Measurements from ENCODE around the gene PSMD11. TPM values are rescaled to one million over a fixed set of nuclear protein-coding genes. Genes with fewer than 3 reads are reported as not detected.

Gene PSMD11
- total and polyA plus RNA-seq, 2 of the 13 experiments (the other 11 are each of a cell fraction or from before 2014, with no cell fraction given): 69.8 to 152 TPM

DNA sequence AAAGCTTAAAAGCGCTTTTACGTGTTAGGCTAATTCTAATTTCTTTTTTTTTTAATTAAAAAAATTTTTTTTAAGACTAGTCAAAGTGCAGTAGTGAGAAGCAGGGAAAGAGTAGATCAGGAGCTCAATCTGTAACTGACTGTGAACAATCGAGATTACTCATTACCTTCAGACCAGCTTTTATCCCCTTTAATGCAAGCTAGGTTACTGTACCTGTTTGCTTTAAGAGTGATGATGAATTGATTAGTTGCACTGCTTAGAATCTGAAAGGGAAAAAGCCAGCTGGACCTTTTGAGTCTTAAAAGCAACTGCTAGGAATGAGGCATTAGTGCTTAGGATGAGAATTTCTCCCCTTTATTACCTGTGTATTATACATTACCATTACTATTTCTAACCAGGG lies 19.0 kb downstream of the PSMD11 start (continued):
- TF ChIP-seq ZBTB7A (CRISPR knock-in tag; IDR thresholded peaks at IDR 0.05) (no peak), ZBTB38 (CRISPR knock-in tag; IDR thresholded peaks at IDR 0.05) (no peak)

DNA sequence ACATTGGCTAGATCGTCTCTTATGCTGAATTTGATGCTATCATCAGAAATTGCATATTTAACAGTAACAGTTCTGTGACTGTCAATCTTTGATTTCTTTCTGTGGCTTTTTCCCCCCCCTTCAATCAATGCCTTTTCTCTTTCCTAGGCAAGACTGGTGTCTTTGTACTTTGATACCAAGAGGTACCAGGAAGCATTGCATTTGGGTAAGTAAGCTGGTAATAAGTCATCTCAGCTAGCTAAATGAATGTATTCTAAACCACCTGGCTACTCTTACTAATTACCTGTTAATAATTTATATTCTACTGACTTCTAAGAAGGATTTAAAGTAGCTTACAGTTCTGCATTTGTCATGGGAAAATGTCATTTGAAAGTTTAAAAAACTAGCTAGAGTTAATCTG lies 20.1 kb downstream of the PSMD11 start:
- in situ Hi-C loops (cut with HindIII; ENCODE audit: extremely low pct_ligation_motif_present, low pct_unique_long_range_greater_than_20kb): no loop called here
- 100% methylated on average over 1 of the region's 1 CpG for WGBS (ENCODE audit: low lambda C conversion rate)
- intact Hi-C loops (cut with micrococcal nuclease; ENCODE audit: unreplicated experiment): no loop called here
- TF ChIP-seq TRIM24 (CRISPR knock-in tag; IDR thresholded peaks at IDR 0.05): no peak
- no peak for TF ChIP-seq SIN3B (IDR thresholded peaks at IDR 0.05; ENCODE audit: low read length)
- TF ChIP-seq, protein P1, sequence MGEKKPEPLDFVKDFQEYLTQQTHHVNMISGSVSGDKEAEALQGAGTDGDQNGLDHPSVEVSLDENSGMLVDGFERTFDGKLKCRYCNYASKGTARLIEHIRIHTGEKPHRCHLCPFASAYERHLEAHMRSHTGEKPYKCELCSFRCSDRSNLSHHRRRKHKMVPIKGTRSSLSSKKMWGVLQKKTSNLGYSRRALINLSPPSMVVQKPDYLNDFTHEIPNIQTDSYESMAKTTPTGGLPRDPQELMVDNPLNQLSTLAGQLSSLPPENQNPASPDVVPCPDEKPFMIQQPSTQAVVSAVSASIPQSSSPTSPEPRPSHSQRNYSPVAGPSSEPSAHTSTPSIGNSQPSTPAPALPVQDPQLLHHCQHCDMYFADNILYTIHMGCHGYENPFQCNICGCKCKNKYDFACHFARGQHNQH (CRISPR knock-in tag; IDR thresholded peaks at IDR 0.05): no peak
- TF ChIP-seq, protein P2, sequence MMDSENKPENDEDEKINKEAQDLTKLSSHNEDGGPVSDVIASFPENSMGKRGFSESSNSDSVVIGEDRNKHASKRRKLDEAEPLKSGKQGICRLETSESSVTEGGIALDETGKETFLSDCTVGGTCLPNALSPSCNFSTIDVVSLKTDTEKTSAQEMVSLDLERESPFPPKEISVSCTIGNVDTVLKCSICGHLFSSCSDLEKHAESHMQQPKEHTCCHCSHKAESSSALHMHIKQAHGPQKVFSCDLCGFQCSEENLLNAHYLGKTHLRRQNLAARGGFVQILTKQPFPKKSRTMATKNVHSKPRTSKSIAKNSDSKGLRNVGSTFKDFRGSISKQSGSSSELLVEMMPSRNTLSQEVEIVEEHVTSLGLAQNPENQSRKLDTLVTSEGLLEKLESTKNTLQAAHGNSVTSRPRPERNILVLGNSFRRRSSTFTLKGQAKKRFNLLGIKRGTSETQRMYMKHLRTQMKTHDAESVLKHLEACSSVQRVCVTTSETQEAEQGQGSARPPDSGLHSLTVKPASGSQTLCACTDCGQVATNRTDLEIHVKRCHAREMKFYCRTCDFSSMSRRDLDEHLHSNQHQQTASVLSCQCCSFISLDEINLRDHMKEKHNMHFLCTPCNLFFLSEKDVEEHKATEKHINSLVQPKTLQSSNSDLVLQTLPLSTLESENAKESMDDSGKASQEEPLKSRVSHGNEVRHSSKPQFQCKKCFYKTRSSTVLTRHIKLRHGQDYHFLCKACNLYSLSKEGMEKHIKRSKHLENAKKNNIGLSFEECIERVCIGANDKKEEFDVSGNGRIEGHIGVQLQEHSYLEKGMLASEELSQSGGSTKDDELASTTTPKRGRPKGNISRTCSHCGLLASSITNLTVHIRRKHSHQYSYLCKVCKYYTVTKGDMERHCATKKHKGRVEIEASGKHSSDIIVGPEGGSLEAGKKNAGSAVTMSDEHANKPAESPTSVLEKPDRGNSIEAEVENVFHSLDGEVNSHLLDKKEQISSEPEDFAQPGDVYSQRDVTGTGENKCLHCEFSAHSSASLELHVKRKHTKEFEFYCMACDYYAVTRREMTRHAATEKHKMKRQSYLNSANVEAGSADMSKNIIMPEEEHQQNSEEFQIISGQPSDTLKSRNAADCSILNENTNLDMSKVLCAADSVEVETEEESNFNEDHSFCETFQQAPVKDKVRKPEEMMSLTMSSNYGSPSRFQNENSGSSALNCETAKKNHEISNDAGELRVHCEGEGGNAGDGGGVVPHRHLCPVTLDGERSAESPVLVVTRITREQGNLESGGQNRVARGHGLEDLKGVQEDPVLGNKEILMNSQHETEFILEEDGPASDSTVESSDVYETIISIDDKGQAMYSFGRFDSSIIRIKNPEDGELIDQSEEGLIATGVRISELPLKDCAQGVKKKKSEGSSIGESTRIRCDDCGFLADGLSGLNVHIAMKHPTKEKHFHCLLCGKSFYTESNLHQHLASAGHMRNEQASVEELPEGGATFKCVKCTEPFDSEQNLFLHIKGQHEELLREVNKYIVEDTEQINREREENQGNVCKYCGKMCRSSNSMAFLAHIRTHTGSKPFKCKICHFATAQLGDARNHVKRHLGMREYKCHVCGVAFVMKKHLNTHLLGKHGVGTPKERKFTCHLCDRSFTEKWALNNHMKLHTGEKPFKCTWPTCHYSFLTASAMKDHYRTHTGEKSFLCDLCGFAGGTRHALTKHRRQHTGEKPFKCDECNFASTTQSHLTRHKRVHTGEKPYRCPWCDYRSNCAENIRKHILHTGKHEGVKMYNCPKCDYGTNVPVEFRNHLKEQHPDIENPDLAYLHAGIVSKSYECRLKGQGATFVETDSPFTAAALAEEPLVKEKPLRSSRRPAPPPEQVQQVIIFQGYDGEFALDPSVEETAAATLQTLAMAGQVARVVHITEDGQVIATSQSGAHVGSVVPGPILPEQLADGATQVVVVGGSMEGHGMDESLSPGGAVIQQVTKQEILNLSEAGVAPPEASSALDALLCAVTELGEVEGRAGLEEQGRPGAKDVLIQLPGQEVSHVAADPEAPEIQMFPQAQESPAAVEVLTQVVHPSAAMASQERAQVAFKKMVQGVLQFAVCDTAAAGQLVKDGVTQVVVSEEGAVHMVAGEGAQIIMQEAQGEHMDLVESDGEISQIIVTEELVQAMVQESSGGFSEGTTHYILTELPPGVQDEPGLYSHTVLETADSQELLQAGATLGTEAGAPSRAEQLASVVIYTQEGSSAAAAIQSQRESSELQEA (CRISPR knock-in tag; IDR thresholded peaks at IDR 0.05; ENCODE audit: not compliant biosample characterization): no peak
- no peak for TF ChIP-seq KAT7 (CRISPR knock-in tag; IDR thresholded peaks at IDR 0.05; ENCODE audit: borderline replicate concordance)
- no peak for TF ChIP-seq MEIS1 (CRISPR knock-in tag; IDR thresholded peaks at IDR 0.05; ENCODE audit: borderline replicate concordance)
- TF ChIP-seq ZNF816 (CRISPR knock-in tag; IDR thresholded peaks at IDR 0.05; ENCODE audit: borderline replicate concordance): no peak
- TF ChIP-seq FOXC1 (CRISPR knock-in tag; IDR thresholded peaks at IDR 0.05; ENCODE audit: borderline replicate concordance): no peak
- TF ChIP-seq KDM4B (CRISPR knock-in tag; IDR thresholded peaks at IDR 0.05): no peak
- TF ChIP-seq ZNF354B (CRISPR knock-in tag; IDR thresholded peaks at IDR 0.05): no peak
- TF ChIP-seq ZNF331 (CRISPR knock-in tag; IDR thresholded peaks at IDR 0.05): no peak
- TF ChIP-seq YEATS4 (CRISPR knock-in tag; IDR thresholded peaks at IDR 0.05; ENCODE audit: borderline replicate concordance): no peak
- TF ChIP-seq ZNF570 (CRISPR knock-in tag; IDR thresholded peaks at IDR 0.05; ENCODE audit: borderline replicate concordance): no peak
- no peak for TF ChIP-seq HDAC2 (CRISPR knock-in tag; IDR thresholded peaks at IDR 0.05)
- TF ChIP-seq NCOR1 (IDR thresholded peaks at IDR 0.05; ENCODE audit: borderline replicate concordance, low read length): no peak

More for the DNA sequence above, 20.1 kb downstream of the PSMD11 start:
- DNase-seq (ENCODE audit: low spot score) (no peak), FAIRE-seq (no peak), ATAC-seq (no peak)
- CTCF ChIA-PET (ENCODE audit: low intra/inter-chr PET ratio, low total read pairs): no interaction called here
- Histone ChIP-seq H3K79me2 (ENCODE audit: insufficient read depth, low read length) (peaks cover 9% of the 10 kb centered on the region), H3K36me3 (replicated peaks in 1 of 2; ENCODE audit: control insufficient read depth in 1 of 2, insufficient read depth in 2 of 2, low read length in 2 of 2) (peaks cover 10 to 79% of the 10 kb centered on the region in 2 experiments), H3K27me3 (ENCODE audit: control insufficient read depth in 1 of 2, insufficient read depth in 2 of 2, low read length in 2 of 2) (no peaks in the 10 kb centered on the region), H3K4me3 (replicated peaks in 1 of 3; ENCODE audit: insufficient read depth in 1 of 3, low read depth in 2 of 3, low read length in 3 of 3) (no peak overlapping the region), H3K4me1 (ENCODE audit: insufficient read depth, low read length) (no peaks in the 10 kb centered on the region), H4K20me1 (ENCODE audit: insufficient read depth, low read length) (peaks cover 8% of the 10 kb centered on the region), H3K27ac (ENCODE audit: extremely low read length, insufficient read depth, low read length) (no peak overlapping the region), H2AFZ (ENCODE audit: low read length) (no peak overlapping the region), H3K9ac (ENCODE audit: insufficient read depth, low read depth, low read length) (no peak overlapping the region), H3K9me3 (ENCODE audit: low read length) (no peaks in the 10 kb centered on the region), H3K4me2 (ENCODE audit: low read depth, low read length) (no peak overlapping the region)
- POLR2A ChIA-PET: no interaction called here
- BruUV-seq (replicated peaks): no TSS peak
